NOMO-1 (cell line): ENCODE data around the gene SAG.

Experiments used
- DNase-seq, 2 experiments: peaks; one replicate each; lab custom pipeline; 2025; ENCODE audit not compliant: unreplicated experiment in 2 of 2; lab: John Stamatoyannopoulos, UW

Gene SAG

GRCh38 chr2:233307565-233307964 lies at the start of gene SAG:
TSS of gene SAG (plus strand) at chr2:233307816. CDS start at chr2:233309190, 1,374 bp downstream.
- DNase-seq: no peak

GRCh38 chr2:233258211-233258610 lies 49.4 kb upstream of the SAG start:
- no peak for DNase-seq

GRCh38 chr2:233259730-233260129 lies 47.9 kb upstream of the SAG start:
- DNase-seq: no peak

DNA sequence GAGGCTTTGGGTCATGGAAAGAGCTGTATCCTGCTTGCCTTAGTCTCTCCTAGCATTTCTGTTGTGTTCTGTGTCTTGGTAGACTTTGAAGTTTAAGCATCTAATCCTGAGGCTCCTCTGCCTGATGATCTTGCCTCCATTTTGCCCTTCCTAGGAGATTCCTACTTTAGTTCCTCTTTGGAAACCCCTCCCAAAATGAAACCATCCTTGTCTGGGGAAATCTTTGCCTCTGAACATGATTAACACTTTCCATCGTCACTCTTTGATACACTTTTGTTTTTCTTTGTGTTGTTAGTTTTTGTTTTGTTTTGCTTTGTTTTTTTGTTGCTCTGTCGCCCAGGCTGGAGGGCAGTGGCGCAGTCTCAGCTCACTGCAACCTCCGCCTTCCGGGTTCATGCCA lies 47.0 kb upstream of the SAG start:
- no peak for DNase-seq

- no peak for DNase-seq
These were observed 45.6 kb upstream of the SAG start for GRCh38 chr2:233261819-233262555.

- no peak for DNase-seq
These were observed 45.1 kb upstream of the SAG start for GRCh38 chr2:233262562-233262961.

DNA sequence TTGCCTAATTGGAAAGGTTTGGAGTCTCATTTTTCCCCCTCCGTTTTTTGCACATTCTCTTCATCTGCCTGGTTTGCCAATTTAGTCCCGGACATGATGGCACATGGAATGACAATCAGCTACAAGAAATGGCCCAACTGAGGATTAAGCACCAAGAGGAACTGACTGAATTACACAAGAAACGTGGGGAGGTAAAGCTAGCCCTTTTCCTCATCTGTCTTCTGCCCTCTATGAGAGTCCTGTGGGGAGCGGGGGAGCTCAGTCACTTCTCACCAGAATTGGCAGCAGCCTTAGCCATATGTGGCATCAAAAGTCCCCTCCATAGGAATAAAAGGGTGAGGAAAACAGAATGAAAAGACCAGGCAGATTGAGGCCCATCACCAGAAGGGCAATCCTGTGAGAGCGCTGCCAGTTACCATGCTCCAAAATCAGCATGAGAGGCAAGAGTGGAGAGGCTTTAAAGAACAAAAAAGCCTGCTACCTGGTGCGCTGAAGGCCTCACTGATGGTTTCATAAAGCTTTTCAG lies 44.5 kb upstream of the SAG start:
- DNase-seq: no peak

DNA sequence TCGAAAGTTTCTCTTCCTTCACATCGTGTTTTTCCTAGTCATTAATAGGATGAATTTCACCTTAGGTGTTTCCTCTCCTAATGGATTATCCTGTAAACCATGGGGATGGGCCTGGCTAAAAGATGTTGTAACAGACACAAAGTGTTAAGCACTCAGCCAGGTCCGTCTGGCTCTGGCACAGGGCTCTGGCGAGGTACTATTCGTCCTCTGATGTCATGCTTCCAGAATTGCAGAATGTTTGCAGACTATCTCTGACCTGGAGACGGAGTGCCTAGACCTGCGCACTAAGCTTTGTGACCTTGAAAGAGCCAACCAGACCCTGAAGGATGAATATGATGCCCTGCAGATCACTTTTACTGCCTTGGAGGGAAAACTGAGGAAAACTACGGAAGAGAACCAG lies 42.9 kb upstream of the SAG start:
- DNase-seq: no peak

DNA sequence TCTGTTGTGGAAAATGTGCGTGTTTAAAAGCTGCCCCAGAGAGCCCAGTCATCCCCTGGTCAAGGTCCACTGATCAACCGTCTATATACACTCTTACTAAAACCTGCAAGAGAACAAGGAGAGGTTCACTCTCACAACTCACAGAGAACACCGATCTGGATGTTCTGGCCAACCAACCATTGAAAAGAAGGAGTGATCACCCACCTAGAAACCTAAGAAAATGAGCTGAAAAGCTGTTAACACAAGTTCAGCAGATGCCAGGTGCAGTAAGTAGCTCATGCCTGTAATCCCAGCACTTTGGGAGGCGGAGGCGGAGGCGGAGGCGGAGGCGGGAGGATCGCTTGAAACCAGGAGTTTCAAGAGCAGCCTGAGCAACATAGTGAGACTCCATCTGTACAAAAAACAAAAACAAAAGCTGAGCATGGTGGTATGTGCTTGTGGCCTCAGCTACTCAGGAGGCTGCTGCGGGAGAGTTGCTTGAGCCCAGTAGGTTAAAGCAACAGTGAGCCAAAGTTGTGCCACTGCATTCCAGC lies 41.7 kb upstream of the SAG start:
- DNase-seq: no peak

DNA sequence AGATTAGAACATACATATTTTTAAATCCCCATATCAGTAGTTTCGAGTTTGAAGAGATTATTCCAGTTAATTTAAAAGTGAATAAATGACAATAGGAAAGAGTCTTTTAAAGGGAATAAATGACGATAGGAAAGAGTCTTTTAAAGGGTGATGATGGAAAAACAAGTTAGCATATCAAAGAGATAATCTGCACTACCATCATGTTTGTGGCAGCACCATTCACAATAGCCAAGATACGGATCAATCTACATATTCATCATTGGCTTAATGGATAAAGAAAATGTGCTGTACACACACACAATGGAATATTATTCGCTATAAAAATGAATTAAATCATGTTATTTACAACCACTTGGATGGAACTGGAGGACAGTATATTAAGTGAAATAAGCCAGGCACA lies 41.1 kb upstream of the SAG start:
- no peak for DNase-seq

DNA sequence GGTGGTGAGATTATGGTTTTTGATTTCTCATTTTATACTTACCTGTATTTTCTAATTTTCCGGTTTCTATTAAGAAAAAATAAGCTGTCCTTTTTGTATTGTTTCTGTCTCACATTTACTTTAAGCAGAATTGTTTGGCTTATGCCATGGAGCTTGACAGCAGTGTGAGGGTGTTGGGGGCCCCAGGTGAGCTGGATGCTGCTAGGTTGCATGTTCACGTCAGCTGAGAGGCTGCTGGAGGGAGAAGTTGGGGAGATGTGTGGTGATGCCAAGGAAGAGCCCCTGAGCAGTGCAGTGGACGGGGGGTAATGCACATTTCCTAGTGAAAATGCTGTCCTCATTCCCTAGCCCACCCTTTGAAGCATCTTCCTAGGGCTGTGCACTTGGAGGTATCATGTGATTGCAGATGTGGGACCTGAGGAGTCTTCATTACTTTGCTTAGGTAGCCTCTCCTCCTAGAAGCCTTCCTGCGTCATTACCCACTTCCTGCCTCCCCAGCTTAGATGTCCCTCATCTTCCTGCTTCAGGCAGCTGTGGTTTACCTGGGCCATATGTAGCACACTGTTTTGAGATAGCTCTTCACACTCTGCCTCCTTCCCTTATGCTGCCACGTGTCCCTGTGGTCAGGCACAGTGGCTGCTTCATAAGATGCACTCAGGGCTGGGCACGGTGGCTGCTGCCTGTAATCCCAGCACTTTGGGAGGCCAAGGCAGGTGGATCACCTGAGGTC lies 39.9 kb upstream of the SAG start:
- DNase-seq: no peak

- DNase-seq: no peak
These were observed 37.2 kb upstream of the SAG start for GRCh38 chr2:233270366-233270765.

- DNase-seq: no peak
These were observed 36.7 kb upstream of the SAG start for GRCh38 chr2:233270951-233271350.

DNA sequence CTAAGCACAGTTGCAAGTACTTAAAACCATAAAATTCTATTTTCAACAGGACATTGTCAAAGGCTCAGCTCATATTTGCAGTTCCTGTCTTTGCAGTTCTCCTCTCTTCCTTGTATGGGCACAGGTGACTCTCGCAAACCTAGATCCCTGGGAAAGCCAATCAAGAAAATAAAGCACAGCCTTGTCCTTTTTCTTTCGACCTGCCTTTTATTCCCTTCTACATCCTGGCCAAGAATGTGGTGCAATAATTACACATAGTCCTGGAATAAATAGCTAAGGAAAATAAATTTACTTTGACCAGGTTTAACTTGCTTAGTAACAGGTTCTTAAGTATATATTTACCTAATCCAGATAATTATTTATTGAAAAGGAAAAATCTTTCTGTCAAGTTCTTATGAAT lies 35.9 kb upstream of the SAG start:
- DNase-seq: no peak

DNA sequence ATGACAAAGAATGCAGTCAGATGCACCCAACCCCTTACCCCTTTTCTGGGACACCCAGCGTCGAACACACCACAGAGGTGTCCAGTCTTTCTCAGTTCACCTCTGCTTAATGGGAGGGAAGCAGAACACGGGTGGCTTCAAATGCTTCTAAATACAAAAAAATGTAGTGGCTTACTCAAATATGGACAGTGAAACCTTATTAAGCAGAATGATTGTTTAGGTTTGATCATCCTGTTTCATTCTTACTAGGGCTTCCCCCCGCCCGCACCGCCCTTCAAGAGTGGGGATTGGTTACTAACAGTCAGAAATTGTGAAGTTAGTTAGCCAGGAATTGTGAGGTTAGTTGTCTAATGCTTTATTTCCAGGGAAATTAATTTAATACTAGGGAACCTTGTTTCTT lies 34.5 kb upstream of the SAG start:
- no peak for DNase-seq

DNA sequence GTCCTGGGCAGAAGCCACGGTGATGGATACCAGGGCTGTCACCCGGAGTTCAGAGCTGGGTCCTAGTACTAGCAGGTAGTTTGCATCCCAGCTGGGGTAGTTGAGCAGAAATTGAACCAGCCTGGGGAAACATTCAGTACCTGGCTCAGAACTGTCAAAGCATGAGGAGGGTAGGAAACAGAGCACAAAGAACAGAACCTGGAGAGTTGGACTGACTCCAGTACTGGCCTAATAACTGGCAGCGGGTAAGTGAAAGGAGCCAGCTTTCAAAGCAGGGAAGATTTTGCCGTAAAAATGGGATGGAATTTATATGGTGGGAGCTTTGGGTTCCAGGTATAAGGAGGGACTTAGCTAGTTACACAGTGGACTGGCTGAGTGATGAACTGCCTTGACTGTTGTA lies 32.4 kb upstream of the SAG start:
- DNase-seq: no peak

DNA sequence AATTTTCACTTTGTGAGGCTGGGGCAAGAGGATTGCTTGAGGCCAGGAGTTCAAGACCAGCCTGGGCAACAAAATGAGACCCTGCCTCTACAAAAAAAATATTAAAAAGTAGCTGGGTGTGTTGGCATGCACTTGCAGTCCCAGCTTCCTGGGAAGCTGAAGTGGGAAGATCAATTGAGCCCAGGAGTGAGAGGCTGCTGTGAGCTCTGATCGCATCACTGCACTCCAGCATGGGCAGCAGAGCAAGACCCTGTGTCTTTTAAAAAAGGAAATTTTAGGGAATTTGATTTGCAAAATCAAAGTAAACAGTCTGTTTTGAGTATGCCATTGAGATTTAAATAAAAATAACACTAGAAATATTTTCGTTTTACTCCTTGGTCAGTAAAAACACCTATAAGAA lies 28.7 kb upstream of the SAG start:
- no peak for DNase-seq

- DNase-seq: peak in 1 of 2 experiments; percentile 23
These were observed 27.4 kb upstream of the SAG start for GRCh38 chr2:233280114-233280693.

DNA sequence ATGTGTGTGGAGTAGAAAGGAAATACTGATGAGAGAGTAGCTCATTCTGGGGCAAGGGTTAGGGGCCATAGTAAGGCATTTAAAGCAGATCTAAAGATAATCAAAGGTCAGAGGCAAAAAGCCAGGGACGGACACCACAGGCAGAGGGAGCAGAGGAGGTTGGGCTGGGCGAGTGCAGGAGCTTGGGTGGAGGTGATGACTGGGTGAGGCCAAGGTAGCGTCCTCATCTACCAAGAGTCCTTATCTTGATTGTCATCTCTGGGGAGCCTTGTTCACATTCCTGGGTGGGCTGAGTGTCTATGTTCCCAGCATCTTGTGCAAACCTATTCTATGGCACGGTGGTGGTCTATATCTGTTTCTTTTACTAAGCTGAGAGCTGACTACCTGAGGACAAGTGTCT lies 26.1 kb upstream of the SAG start:
- no peak for DNase-seq

- DNase-seq: no peak
These were observed 25.5 kb upstream of the SAG start for GRCh38 chr2:233281992-233282603.

GRCh38 chr2:233285921-233286320 lies 21.7 kb upstream of the SAG start:
- no peak for DNase-seq
